ENCODE data around the gene NEDD4. TPM values are rescaled to one million over a fixed set of nuclear protein-coding genes. Genes with fewer than 3 reads are reported as not detected.

The NEDD4 gene
- total RNA-seq, 2 donors from 2014 or later, result 10.4 to 16.5 TPM

GRCh38 chr15:55965091-55965490, 28.3 kb downstream of the NEDD4 start:
- Histone ChIP-seq H3K27ac (ENCODE audit: low read depth, low read length) (no peak overlapping the region), H3K9me3 (ENCODE audit: control insufficient read depth, low read length) (no peaks in the 10 kb centered on the region), H3K4me3 (ENCODE audit: low read length) (no peak overlapping the region), H3K27me3 (ENCODE audit: control insufficient read depth, insufficient read depth, low read length, poor library complexity, severe bottlenecking) (no peaks in the 10 kb centered on the region), H3K9ac (ENCODE audit: extremely low read depth, low read length, poor library complexity, severe bottlenecking) (no peak overlapping the region), H3K36me3 (ENCODE audit: control insufficient read depth, insufficient read depth, low read length) (no peaks in the 10 kb centered on the region), H3K4me1 (ENCODE audit: control insufficient read depth, insufficient read depth, low read length) (no peaks in the 10 kb centered on the region)
- H3K9me3 Mint-ChIP-seq, result no peaks in the 10 kb centered on the region
- WGBS, 2 experiments (ENCODE audit: insufficient coverage in 1 of 2, insufficient read length in 1 of 2), result 93 to 95% methylated on average over 3 of the region's 3 CpGs
- H3K36me3 Mint-ChIP-seq (ENCODE audit: low read depth), result peaks cover 4% of the 10 kb centered on the region
- no peaks in the 10 kb centered on the region for H3K27me3 Mint-ChIP-seq (ENCODE audit: insufficient read depth)
- TF ChIP-seq, protein P1, sequence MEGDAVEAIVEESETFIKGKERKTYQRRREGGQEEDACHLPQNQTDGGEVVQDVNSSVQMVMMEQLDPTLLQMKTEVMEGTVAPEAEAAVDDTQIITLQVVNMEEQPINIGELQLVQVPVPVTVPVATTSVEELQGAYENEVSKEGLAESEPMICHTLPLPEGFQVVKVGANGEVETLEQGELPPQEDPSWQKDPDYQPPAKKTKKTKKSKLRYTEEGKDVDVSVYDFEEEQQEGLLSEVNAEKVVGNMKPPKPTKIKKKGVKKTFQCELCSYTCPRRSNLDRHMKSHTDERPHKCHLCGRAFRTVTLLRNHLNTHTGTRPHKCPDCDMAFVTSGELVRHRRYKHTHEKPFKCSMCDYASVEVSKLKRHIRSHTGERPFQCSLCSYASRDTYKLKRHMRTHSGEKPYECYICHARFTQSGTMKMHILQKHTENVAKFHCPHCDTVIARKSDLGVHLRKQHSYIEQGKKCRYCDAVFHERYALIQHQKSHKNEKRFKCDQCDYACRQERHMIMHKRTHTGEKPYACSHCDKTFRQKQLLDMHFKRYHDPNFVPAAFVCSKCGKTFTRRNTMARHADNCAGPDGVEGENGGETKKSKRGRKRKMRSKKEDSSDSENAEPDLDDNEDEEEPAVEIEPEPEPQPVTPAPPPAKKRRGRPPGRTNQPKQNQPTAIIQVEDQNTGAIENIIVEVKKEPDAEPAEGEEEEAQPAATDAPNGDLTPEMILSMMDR (conservative IDR thresholded peaks at IDR 0.05), result no peak
- DNase-seq, result no peak
- H3K4me3 Mint-ChIP-seq, result no peak overlapping the region
- no peak overlapping the region for H3K27ac Mint-ChIP-seq
- H3K4me1 Mint-ChIP-seq, result no peaks in the 10 kb centered on the region

GRCh38 chr15:55960946-55961345, 32.5 kb downstream of the NEDD4 start:
- H3K36me3 Mint-ChIP-seq (ENCODE audit: low read depth), result peaks cover 8% of the 10 kb centered on the region
- DNase-seq, result no peak
- H3K4me3 Mint-ChIP-seq, result no peak overlapping the region
- no peak overlapping the region for H3K27ac Mint-ChIP-seq
- H3K27ac ChIP-seq (ENCODE audit: low read depth, low read length), result no peak overlapping the region
- TF ChIP-seq, protein P1 (conservative IDR thresholded peaks at IDR 0.05), result no peak
- no peaks in the 10 kb centered on the region for H3K4me1 Mint-ChIP-seq
- no peaks in the 10 kb centered on the region for H3K27me3 ChIP-seq (ENCODE audit: control insufficient read depth, insufficient read depth, low read length, poor library complexity, severe bottlenecking)
- H3K36me3 ChIP-seq (ENCODE audit: control insufficient read depth, insufficient read depth, low read length), result no peaks in the 10 kb centered on the region
- H3K9ac ChIP-seq (ENCODE audit: extremely low read depth, low read length, poor library complexity, severe bottlenecking), result no peak overlapping the region
- 88 to 100% methylated on average over 2 of the region's 2 CpGs for WGBS, 2 experiments (ENCODE audit: insufficient coverage in 1 of 2, insufficient read length in 1 of 2)
- H3K9me3 Mint-ChIP-seq, result peaks cover 17% of the 10 kb centered on the region
- no peaks in the 10 kb centered on the region for H3K4me1 ChIP-seq (ENCODE audit: control insufficient read depth, insufficient read depth, low read length)
- H3K9me3 ChIP-seq (ENCODE audit: control insufficient read depth, low read length), result no peaks in the 10 kb centered on the region
- H3K4me3 ChIP-seq (ENCODE audit: low read length), result no peak overlapping the region
- H3K27me3 Mint-ChIP-seq (ENCODE audit: insufficient read depth), result no peaks in the 10 kb centered on the region

DNA sequence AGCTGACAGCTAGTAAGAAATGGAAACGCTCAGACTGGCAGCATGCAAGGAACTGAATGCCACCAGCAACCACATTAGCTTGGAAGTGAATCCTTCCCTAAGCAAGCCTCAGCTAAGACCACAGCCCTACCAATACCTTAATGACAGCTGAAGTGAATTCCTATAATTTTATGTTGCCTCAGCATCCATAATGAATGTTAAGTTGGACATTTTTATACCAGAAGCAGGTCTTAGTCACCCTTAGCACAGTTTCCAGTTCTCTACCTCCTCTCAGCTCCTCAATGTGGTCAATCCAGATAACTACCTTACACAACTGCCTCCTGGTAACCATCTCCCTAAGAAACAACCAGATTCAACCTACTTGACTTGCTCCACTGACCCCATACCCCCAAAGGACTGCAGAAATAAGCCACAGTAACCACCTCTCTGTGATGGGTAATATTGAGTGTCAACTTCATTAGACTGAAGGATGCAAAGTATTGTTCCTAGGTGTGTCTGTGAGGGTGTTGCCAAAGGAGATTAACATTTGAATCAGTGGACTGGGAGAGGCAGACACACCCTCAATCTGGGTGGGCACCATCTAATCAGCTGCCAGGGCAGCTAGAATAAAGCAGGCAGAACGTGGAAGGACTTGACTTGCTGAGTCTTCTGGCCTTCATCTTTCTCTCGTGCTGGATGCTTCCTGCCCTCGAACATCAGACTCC, 33.5 kb downstream of the NEDD4 start:
- 81 to 89% methylated on average over 4 of the region's 4 CpGs for WGBS, 2 experiments (ENCODE audit: insufficient coverage in 1 of 2, insufficient read length in 1 of 2)
- Mint-ChIP-seq H3K27ac (no peak overlapping the region), H3K4me1 (no peaks in the 10 kb centered on the region), H3K27me3 (ENCODE audit: insufficient read depth) (no peaks in the 10 kb centered on the region), H3K36me3 (ENCODE audit: low read depth) (peaks cover 6% of the 10 kb centered on the region), H3K9me3 (peaks cover 17% of the 10 kb centered on the region), H3K4me3 (no peak overlapping the region)
- Histone ChIP-seq H3K4me1 (ENCODE audit: control insufficient read depth, insufficient read depth, low read length) (no peaks in the 10 kb centered on the region), H3K27me3 (ENCODE audit: control insufficient read depth, insufficient read depth, low read length, poor library complexity, severe bottlenecking) (no peaks in the 10 kb centered on the region), H3K4me3 (ENCODE audit: low read length) (no peak overlapping the region), H3K36me3 (ENCODE audit: control insufficient read depth, insufficient read depth, low read length) (no peaks in the 10 kb centered on the region), H3K9me3 (ENCODE audit: control insufficient read depth, low read length) (no peaks in the 10 kb centered on the region), H3K27ac (ENCODE audit: low read depth, low read length) (peak overlapping the region; percentile 29), H3K9ac (ENCODE audit: extremely low read depth, low read length, poor library complexity, severe bottlenecking) (no peak overlapping the region)
- no peak for DNase-seq
- TF ChIP-seq, protein P1 (conservative IDR thresholded peaks at IDR 0.05), result no peak
